ENCODE measurements around the gene TCF4. TPM values are rescaled to one million over a fixed set of nuclear protein-coding genes. Genes with fewer than 3 reads are reported as not detected.

TCF4 gene
- total RNA-seq, 2 experiments from 2014 or later: 75.9 to 76.0 TPM

DNA sequence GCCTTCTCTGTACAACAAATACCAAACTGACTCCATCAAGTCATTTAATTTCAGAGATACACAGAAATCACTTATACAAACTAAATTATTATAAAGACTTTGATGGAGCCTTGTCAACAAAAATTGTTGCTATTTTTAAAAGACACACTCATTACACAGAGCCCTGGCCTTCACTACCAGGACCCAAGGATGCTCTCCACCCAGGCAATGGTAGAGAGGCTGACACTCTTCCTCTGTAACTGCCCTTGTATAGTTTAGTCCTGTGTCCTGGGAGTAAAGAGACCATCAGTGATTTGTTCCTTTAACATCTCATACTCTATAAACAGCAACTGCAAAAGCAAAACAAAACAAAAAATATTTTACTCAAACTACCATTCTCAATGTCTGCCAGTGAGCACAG is 173.5 kb downstream of the TCF4 start:
- H2AFZ ChIP-seq (ENCODE audit: low read length): no peak overlapping the region
- H3K9me2 ChIP-seq (ENCODE audit: insufficient read depth, low read length): no peaks in the 10 kb centered on the region
- BruUV-seq (replicated peaks): no TSS peak
- H3K9me3 ChIP-seq (ENCODE audit: low read length): no peaks in the 10 kb centered on the region
- no peak for DNase-seq (ENCODE audit: low spot score)
- TF ChIP-seq, protein P1, sequence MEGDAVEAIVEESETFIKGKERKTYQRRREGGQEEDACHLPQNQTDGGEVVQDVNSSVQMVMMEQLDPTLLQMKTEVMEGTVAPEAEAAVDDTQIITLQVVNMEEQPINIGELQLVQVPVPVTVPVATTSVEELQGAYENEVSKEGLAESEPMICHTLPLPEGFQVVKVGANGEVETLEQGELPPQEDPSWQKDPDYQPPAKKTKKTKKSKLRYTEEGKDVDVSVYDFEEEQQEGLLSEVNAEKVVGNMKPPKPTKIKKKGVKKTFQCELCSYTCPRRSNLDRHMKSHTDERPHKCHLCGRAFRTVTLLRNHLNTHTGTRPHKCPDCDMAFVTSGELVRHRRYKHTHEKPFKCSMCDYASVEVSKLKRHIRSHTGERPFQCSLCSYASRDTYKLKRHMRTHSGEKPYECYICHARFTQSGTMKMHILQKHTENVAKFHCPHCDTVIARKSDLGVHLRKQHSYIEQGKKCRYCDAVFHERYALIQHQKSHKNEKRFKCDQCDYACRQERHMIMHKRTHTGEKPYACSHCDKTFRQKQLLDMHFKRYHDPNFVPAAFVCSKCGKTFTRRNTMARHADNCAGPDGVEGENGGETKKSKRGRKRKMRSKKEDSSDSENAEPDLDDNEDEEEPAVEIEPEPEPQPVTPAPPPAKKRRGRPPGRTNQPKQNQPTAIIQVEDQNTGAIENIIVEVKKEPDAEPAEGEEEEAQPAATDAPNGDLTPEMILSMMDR (conservative IDR thresholded peaks at IDR 0.05; ENCODE audit: low read length): no peak
- no peak for TF ChIP-seq EZH2phosphoT487 (IDR thresholded peaks at IDR 0.05; ENCODE audit: borderline replicate concordance, low read depth, low read length)
- peaks cover 97% of the 10 kb centered on the region for H3K79me2 ChIP-seq (ENCODE audit: insufficient read depth, low read depth, low read length)
- CTCF ChIA-PET (ENCODE audit: unreplicated experiment): interaction anchor here (0.9 kb wide), 1 partner anchor 96 kb away, joined by 3 read pairs; no protein-coding TSS in a partner anchor
- H3K27ac ChIP-seq (ENCODE audit: low read depth, low read length, poor library complexity, severe bottlenecking): no peak overlapping the region
- H3K4me2 ChIP-seq (ENCODE audit: low read length): peak overlapping the region; percentile 35; the same call in 1 of the 2 replicates
- POLR2A ChIA-PET: no interaction called here
- H3K4me3 ChIP-seq (ENCODE audit: low read depth, low read length, poor library complexity, severe bottlenecking): no peak overlapping the region
- peaks cover 6% of the 10 kb centered on the region; the same call in 1 of the 2 replicates for H4K20me1 ChIP-seq (ENCODE audit: insufficient read depth, low read length)
- peaks cover 48% of the 10 kb centered on the region for H3K4me1 ChIP-seq (ENCODE audit: insufficient read depth, low read length, poor library complexity, severe bottlenecking)
- intact Hi-C loops (cut with micrococcal nuclease; ENCODE audit: unreplicated experiment): loop anchor here (10.0 kb wide), 2 partner anchors 180 to 1160 kb away; no protein-coding TSS in a partner anchor
- no peaks in the 10 kb centered on the region; the same call in 1 of the 2 replicates for H3K36me3 ChIP-seq (ENCODE audit: insufficient read depth, low read length)

DNA sequence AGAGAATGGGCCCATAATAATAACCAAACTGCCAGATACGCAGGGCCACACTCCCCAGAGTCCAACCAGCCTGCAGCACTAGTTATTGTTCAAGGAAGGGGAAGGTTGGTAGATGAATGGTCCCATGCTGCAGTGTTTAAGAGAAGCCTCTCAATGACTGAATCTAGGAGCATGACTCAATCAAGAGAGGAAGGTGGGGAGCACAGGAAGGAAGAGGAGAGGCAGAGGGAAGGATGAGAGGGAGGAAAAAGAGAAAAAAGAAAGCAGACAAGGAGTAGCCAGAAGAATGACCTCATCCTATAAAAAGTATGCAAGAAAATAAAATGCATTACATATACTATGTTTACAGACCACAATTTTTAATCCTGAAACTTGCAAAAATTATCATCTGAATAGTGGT is 174.5 kb downstream of the TCF4 start:
- peaks cover 9% of the 10 kb centered on the region; the same call in 1 of the 2 replicates for H4K20me1 ChIP-seq (ENCODE audit: insufficient read depth, low read length)
- H3K79me2 ChIP-seq (ENCODE audit: insufficient read depth, low read depth, low read length): peaks cover 96% of the 10 kb centered on the region
- H3K4me3 ChIP-seq (ENCODE audit: low read depth, low read length, poor library complexity, severe bottlenecking): no peak overlapping the region
- H3K4me2 ChIP-seq (ENCODE audit: low read length): no peak overlapping the region
- peaks cover 38% of the 10 kb centered on the region for H3K4me1 ChIP-seq (ENCODE audit: insufficient read depth, low read length, poor library complexity, severe bottlenecking)
- H3K36me3 ChIP-seq (ENCODE audit: insufficient read depth, low read length): no peaks in the 10 kb centered on the region; the same call in 1 of the 2 replicates
- intact Hi-C loops (cut with micrococcal nuclease; ENCODE audit: unreplicated experiment): loop anchor here (10.0 kb wide), 2 partner anchors 179 to 1161 kb away; no protein-coding TSS in a partner anchor
- no TSS peak for BruUV-seq (replicated peaks)
- POLR2A ChIA-PET: no interaction called here
- H3K9me3 ChIP-seq (ENCODE audit: low read length): no peaks in the 10 kb centered on the region
- DNase-seq (ENCODE audit: low spot score): no peak
- H3K27ac ChIP-seq (ENCODE audit: low read depth, low read length, poor library complexity, severe bottlenecking): no peak overlapping the region
- H2AFZ ChIP-seq (ENCODE audit: low read length): no peak overlapping the region
- CTCF ChIA-PET (ENCODE audit: unreplicated experiment): no interaction called here
- H3K9me2 ChIP-seq (ENCODE audit: insufficient read depth, low read length): no peaks in the 10 kb centered on the region
- TF ChIP-seq, protein P1 (conservative IDR thresholded peaks at IDR 0.05; ENCODE audit: low read length): no peak
- TF ChIP-seq EZH2phosphoT487 (IDR thresholded peaks at IDR 0.05; ENCODE audit: borderline replicate concordance, low read depth, low read length): no peak

- no peak overlapping the region for H2AFZ ChIP-seq (ENCODE audit: low read length)
- no peak overlapping the region for H3K27ac ChIP-seq (ENCODE audit: low read depth, low read length, poor library complexity, severe bottlenecking)
- no peaks in the 10 kb centered on the region for H3K9me2 ChIP-seq (ENCODE audit: insufficient read depth, low read length)
- no peak for DNase-seq (ENCODE audit: low spot score)
- H3K9me3 ChIP-seq (ENCODE audit: low read length): no peaks in the 10 kb centered on the region
- no peaks in the 10 kb centered on the region for H3K4me1 ChIP-seq (ENCODE audit: insufficient read depth, low read length, poor library complexity, severe bottlenecking)
- peaks cover 3% of the 10 kb centered on the region for H3K36me3 ChIP-seq (ENCODE audit: insufficient read depth, low read length)
- TF ChIP-seq, protein P1 (conservative IDR thresholded peaks at IDR 0.05; ENCODE audit: low read length): no peak
- TF ChIP-seq EZH2phosphoT487 (IDR thresholded peaks at IDR 0.05; ENCODE audit: borderline replicate concordance, low read depth, low read length): no peak
- ChIA-PET CTCF (ENCODE audit: unreplicated experiment) (no interaction called here), POLR2A (no interaction called here)
- no peak overlapping the region for H3K4me2 ChIP-seq (ENCODE audit: low read length)
- H3K79me2 ChIP-seq (ENCODE audit: insufficient read depth, low read depth, low read length): peaks cover 72% of the 10 kb centered on the region; the same call in 1 of the 2 replicates
- intact Hi-C loops (cut with micrococcal nuclease; ENCODE audit: unreplicated experiment): no loop called here
- peaks cover 3% of the 10 kb centered on the region; the same call in 1 of the 2 replicates for H4K20me1 ChIP-seq (ENCODE audit: insufficient read depth, low read length)
- no peak overlapping the region for H3K4me3 ChIP-seq (ENCODE audit: low read depth, low read length, poor library complexity, severe bottlenecking)
- no TSS peak for BruUV-seq (replicated peaks)
These were observed 180.0 kb downstream of the TCF4 start for GRCh38 chr18:55407774-55408535.

Measured in OCI-LY7 (cell line).